ENCODE measurements around the gene CCDC89.
"Not testable (repeated sequence)": the region's sequence is repeated elsewhere in the genome, so short reads cannot be mapped to it uniquely, and the experiment has no call there.

The CCDC89 gene

DNA sequence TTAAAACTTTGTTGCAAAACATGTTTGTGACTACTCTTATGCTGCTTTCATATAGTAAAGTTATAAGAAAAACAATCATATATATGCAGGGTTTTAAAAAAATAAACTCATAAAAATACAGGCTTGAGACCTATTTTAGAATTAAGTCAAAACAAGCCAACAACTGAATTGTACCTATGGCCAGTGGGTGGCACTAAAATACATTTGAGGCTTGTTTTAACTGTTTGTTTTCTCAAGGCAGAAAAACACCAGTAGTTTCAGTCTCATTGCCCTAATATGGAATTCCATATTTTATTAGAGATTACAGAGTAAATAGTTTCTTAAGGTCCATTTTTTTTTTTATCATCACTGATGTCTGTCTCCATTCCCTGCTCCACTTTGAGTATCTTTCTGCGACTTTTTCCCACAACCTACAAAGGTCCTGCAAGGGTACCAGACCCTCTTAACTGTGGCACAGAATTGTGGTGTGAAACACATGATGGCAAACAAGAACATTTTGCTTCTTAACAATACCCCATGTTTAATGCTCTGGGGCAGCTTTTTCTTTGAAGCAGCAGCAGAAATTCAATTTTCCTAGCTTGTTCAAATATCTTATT, 8.5 kb upstream of the CCDC89 start:
- in situ Hi-C loops (cut with HindIII; ENCODE audit: low sequenced_read_pairs): no loop called here

GRCh38 chr11:85685125-85685819, 723 bp downstream of the CCDC89 start:
- in situ Hi-C loops (cut with HindIII; ENCODE audit: low sequenced_read_pairs): no loop called here

GRCh38 chr11:85682330-85683305, 3.4 kb downstream of the CCDC89 start:
- in situ Hi-C loops (cut with HindIII; ENCODE audit: low sequenced_read_pairs): no loop called here

DNA sequence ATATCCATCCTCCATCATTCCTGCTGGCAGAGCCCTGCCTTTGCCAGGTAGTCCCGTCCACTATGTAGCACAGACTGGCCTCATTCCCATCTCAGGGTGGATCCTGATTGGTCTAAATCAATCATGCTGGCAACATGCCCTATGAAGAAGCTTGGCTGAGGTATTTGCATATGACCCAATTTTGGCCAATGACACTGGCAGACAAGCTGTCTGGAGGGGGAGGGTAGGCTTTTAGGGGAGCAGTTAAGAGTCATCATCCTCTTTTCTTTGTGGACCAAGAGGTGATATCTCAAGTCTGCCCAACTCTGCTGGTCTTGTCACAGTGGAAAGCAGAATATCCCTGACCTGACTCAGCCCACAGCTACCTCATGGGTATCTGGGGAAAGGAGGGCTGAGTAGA, 5.1 kb downstream of the CCDC89 start:
- in situ Hi-C loops (cut with HindIII; ENCODE audit: low sequenced_read_pairs): no loop called here

- in situ Hi-C loops (cut with HindIII; ENCODE audit: low sequenced_read_pairs): no loop called here
These were observed 6.4 kb downstream of the CCDC89 start for GRCh38 chr11:85679576-85679975.

DNA sequence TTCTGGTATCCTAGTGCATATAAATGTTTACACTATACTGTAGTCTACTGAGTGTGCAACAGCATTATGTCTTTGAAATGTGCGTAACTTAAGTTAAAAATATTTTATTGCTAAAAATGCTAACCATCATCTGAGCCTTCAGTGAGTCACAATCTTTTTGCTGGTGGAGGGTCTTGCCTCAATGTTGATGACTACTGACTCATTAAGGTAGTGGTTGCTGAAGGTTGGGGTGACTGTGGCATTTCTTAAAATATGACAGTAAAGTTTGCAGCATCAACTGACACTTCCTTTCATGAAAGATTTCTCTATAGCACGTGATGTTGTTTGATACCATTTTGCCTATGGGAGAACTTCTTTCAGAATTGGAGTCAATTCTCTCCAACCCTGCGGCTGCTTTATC, 12.6 kb downstream of the CCDC89 start:
- in situ Hi-C loops (cut with HindIII; ENCODE audit: low sequenced_read_pairs): no loop called here

DNA sequence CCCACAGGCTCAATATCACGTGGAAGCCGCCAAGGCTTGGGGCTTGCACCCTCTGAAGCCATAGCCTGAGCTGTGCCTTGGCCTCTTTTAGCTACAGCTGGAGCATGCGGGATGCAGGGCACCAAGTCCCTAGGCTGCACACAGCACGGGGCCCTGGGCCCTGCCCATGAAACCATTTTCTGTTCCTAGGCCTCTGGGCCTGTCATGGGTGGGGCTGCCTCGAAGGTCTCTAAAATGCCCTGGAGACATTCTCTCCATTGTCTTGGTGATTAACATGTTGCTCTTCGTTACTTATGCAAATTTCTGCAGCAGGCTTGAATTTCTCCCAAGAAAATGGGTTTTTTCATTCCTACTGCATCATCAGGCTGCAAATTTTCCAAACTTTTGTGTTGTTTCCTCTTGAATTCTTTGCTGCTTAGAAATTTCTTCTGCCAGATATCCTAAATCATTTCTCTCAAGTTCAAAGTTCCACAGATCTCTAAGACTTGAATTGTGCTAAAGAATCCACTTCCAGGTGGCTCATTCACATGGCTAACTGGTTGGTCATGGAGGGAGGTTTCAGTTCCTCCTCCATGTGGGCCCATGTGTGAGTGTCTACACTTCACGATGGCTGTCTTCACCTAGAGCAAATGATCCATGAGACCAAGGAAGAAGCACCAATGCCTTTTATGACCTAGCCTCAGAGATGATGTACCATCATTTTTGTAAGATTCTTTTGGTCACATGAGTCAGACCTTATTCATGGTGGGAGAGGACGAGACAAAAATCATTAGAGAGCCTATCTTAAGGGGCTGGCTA, 13.7 kb downstream of the CCDC89 start:
- in situ Hi-C loops (cut with HindIII; ENCODE audit: low sequenced_read_pairs): no loop called here

- in situ Hi-C loops (cut with HindIII; ENCODE audit: low sequenced_read_pairs): not testable (repeated sequence)
These were observed 14.9 kb downstream of the CCDC89 start for GRCh38 chr11:85670949-85671663.

GRCh38 chr11:85668157-85668556, 17.8 kb downstream of the CCDC89 start:
- in situ Hi-C loops (cut with HindIII; ENCODE audit: low sequenced_read_pairs): no loop called here

GRCh38 chr11:85666687-85667086, 19.3 kb downstream of the CCDC89 start:
- in situ Hi-C loops (cut with HindIII; ENCODE audit: low sequenced_read_pairs): no loop called here

DNA sequence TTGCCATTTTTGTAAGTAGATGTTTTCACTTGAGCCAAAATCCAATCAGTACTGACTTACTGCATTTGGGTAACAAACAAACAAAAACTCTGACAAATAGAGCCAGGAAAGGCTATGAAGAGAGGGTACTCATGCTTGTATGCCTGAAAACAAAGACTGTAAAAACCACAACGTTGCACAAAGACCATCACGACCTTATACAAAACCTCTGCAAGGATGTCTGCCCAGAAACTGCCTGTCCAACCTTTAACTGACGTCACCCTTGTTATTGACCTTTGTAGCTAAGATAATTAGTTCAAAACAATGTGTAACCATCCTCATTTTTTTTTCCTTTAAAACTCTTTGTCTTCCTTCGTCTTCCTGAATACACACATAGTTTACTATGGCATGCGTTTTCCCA, 20.3 kb downstream of the CCDC89 start:
- in situ Hi-C loops (cut with HindIII; ENCODE audit: low sequenced_read_pairs): no loop called here

DNA sequence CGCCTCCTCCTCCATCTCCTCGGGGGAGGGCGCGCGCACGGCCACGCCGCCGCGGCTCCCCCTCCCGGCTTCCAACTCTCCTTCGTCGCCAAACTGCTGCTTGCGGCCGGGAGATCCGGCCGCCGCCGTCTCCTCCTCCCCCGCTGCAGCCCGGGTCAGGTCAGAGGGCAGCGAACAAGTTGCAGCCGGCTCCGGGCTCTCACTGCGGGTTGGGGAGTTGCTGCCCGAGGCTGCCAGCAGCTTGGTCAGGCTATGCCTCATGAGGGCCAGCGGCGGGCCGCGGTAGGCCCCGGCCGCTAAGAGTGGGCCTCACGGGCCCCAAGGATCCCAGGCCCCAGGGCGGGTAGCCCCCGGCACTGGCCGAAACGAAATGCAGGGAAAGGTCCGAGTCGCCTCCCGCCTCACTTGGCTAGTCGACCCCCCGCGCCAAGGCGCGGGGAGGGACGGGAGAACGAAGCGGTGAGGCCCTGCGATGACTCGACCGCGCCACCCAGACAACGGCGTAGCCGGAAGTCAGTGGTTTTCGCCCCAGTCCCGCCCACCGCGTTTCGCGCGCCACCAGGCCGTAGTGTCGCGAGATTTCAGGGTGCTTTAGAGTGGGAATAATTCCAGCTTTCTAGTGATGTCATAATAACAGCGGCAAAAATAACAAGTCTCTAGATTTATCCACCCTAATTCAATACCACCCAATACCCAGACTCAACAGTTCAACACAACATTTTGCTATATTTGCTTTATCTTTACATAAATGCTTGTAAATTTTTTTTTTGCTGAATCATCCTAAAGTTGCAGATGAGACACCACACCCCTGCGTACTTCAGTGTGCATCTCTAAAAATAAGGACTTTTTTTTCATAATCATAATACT, 21.1 kb downstream of the CCDC89 start, which contains the start of gene CREBZF:
TSS of gene CREBZF (minus strand) at position 515 of the 867 bp plus-strand sequence. CDS start at position 261, 254 bp downstream.
- in situ Hi-C loops (cut with HindIII; ENCODE audit: low sequenced_read_pairs): no loop called here

DNA sequence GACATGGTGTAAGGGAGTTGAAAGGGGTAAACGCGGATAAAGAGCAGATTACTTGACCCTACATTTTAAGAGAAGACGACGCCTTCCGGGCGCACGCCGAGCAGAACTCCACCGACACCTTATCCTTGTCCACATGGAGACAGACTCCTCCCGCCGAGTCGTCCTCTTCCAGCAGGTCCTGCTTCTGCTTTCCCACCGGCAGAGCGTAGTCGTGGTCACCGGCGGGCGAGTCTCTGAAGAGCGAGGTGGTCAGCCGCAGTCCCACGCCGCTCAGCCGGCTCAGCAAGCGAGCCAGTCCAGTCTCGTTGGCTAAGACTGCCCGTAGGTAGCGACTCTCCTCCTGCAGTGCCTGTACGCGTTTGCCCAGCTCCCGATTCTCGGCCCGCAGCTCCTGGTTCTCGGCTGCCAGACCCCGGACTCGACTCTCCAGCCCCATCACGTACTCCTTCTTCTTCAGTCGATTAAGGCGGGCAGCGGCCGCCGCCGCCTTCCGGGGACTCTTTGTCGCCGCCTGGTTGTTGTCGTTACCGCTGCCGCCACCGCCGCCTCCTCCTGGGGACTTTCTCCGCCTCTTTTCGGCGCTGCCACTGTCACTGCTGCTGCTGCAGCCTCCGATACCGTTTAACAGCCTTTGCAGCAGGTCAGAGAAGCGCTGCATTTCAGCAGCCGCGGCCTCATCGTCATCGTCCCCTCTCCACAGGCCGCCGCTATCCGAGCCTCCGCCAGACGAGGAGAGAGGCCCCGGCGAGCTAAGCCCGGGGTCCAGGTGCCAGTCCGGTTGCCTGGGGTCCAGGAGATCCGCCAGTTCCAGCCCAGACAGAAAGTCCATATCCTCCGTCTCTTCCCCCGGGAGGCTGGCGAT, 22.0 kb downstream of the CCDC89 start:
- in situ Hi-C loops (cut with HindIII; ENCODE audit: low sequenced_read_pairs): no loop called here

- in situ Hi-C loops (cut with HindIII; ENCODE audit: low sequenced_read_pairs): no loop called here
These were observed 22.8 kb downstream of the CCDC89 start for GRCh38 chr11:85663080-85663752.

- in situ Hi-C loops (cut with HindIII; ENCODE audit: low sequenced_read_pairs): no loop called here
These were observed 23.9 kb downstream of the CCDC89 start for GRCh38 chr11:85661972-85662664.

GRCh38 chr11:85658180-85658579, 27.8 kb downstream of the CCDC89 start:
- in situ Hi-C loops (cut with HindIII; ENCODE audit: low sequenced_read_pairs): no loop called here

- in situ Hi-C loops (cut with HindIII; ENCODE audit: low sequenced_read_pairs): no loop called here
These were observed 29.2 kb downstream of the CCDC89 start for GRCh38 chr11:85656777-85657176.

Measured in DLD1 (cell line).